ENCODE data around the gene SCRN1. TPM values are rescaled to one million over a fixed set of nuclear protein-coding genes. Genes with fewer than 3 reads are reported as not detected.

The SCRN1 gene
- total RNA-seq, 1 experiment from 2014 or later = 81.6 TPM

DNA sequence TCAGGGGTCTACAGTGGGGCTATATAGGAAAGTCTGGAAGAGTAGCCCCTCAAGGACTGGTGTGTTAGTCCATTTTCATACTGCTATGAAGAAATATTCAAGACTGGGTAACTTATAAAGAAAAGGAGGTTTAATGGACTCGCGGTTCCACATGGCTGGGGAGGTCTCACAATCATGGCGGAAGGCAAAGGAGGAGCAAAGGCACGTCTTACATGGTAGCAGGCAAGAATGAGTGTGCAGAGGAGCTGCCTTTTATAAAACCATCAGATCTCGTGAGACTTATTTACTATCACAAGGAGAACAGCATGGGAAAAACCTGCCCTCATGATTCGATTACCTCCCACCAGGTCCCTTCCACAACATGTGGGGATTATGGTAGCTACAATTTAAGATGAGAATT is 33.9 kb upstream of the SCRN1 start:
- no peak overlapping the region for H3K27ac ChIP-seq
- peaks cover 17% of the 10 kb centered on the region for H3K4me1 ChIP-seq (replicated peaks)
- H3K9me3 ChIP-seq (replicated peaks) = no peaks in the 10 kb centered on the region
- no peak overlapping the region for H3K4me3 ChIP-seq
- peaks cover 3% of the 10 kb centered on the region; the same call in 1 of the 2 replicates for H3K36me3 ChIP-seq
- no peaks in the 10 kb centered on the region for H3K27me3 ChIP-seq (replicated peaks)
- DNase-seq (ENCODE audit: low read depth in 1 of 2, low spot score in 2 of 2) = no peak

DNA sequence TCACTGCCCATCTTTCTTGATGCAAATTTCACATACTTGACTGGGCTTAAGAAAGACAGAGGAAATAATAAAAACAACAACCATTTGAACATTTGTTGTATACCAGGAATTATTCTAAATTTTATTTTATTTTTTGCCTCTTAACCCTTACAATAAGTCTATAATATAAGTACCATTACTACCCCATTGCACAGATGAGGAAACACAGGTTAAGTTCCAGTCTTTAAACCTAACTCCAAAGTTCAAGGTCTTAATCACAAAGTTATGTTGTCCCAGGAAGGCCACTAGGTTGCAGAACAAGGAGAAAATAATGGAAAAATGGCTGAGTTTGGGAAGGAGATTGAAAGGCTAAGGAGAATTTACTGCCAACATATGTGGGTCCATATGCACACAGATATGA is 33.4 kb upstream of the SCRN1 start:
- Histone ChIP-seq H3K9me3 (replicated peaks) (no peaks in the 10 kb centered on the region), H3K36me3 (0 out of 2 replicates have a peak, but pooled peaks cover 6% of the 10 kb centered on the region), H3K27me3 (replicated peaks) (no peaks in the 10 kb centered on the region), H3K27ac (no peak overlapping the region), H3K4me1 (replicated peaks) (peaks cover 17% of the 10 kb centered on the region), H3K4me3 (no peak overlapping the region)
- DNase-seq (ENCODE audit: low read depth in 1 of 2, low spot score in 2 of 2) = no peak

DNA sequence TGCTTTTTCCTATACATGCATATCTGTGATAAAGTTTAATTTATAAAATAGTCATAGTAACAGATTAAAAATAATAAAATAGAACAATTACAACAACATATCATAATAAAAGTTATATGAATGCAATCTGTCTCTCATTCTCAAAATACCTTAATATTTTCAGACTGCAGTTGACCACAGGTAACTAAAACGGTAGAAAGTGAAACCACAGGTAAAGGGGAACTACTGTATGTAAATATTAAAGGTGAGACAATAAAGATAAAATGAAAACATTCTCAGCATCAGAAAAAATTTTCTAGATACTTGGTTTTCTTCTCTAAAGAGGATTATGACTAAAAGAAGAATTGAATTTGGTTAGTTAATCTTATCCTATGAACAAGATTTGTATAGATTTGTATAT is 30.9 kb upstream of the SCRN1 start:
- Histone ChIP-seq H3K9me3 (replicated peaks) (no peaks in the 10 kb centered on the region), H3K27me3 (replicated peaks) (no peaks in the 10 kb centered on the region), H3K27ac (no peak overlapping the region), H3K4me1 (replicated peaks) (peaks cover 5% of the 10 kb centered on the region), H3K4me3 (no peak overlapping the region), H3K36me3 (0 out of 2 replicates have a peak, but pooled peaks cover 6% of the 10 kb centered on the region)
- no peak for DNase-seq (ENCODE audit: low read depth in 1 of 2, low spot score in 2 of 2)

DNA sequence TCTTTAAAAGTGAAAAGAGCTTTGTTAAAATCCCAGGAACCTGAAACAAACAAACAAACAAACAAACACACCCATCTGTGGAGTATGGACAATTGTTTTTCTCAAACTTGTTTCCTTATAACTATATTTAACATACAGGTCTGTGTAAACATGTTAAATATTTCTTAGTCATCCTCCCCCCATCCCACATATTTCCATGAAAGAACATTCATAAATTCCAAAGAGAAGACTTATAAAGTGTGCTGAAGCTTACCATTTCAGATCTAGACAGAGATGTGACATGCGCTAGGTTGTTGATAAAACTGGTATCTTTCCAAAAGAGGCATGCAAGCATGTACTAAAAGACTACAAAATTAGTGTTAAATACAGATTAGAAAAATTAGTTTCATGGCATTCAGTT is 30.4 kb upstream of the SCRN1 start:
- Histone ChIP-seq H3K27ac (no peak overlapping the region), H3K36me3 (0 out of 2 replicates have a peak, but pooled peaks cover 6% of the 10 kb centered on the region), H3K9me3 (replicated peaks) (no peaks in the 10 kb centered on the region), H3K4me1 (replicated peaks) (no peaks in the 10 kb centered on the region), H3K27me3 (replicated peaks) (no peaks in the 10 kb centered on the region), H3K4me3 (no peak overlapping the region)
- no peak for DNase-seq (ENCODE audit: low read depth in 1 of 2, low spot score in 2 of 2)

DNA sequence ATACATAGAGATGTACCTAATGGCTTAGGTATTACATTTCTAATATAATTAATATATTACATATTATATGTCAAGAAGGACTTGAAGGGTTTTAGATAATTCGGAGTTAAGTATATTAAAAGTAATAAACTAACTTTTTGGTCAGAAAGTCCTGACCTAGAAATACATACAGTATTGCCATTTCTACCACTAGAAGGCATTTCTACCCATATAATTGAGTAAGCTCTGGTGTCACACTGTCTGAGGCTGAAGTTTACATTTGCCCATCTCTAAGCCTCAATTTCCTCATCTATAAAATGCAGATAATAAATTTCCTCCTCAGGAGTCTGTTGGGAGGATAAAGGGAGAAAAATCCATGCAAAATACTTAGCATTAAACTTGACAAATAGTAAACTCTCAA is 29.8 kb upstream of the SCRN1 start:
- DNase-seq (ENCODE audit: low read depth in 1 of 2, low spot score in 2 of 2) = no peak
- H3K9me3 ChIP-seq (replicated peaks) = no peaks in the 10 kb centered on the region
- H3K4me3 ChIP-seq = no peak overlapping the region
- H3K4me1 ChIP-seq (replicated peaks) = no peaks in the 10 kb centered on the region
- H3K27ac ChIP-seq = no peak overlapping the region
- H3K27me3 ChIP-seq (replicated peaks) = no peaks in the 10 kb centered on the region
- H3K36me3 ChIP-seq = 0 out of 2 replicates have a peak, but pooled peaks cover 6% of the 10 kb centered on the region

DNA sequence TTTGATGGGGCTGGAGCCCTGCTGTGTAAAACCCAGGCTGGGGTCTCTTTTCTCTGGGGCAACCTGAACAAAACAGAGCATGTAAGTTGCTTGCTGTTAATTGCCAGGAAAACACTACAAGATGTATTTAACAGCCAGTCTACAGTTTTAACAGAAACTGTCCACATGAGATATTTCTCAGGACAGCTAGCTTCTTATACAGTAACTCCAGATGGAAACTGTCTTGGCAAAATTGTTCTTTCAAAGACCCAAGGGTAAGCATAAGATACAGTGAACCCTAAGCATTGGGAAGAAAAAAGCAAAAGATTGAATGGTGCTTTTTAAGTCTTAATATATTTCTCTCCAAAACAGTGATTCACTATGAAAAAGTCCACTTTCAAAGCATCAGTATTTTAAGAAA is 28.9 kb upstream of the SCRN1 start:
- no peaks in the 10 kb centered on the region for H3K4me1 ChIP-seq (replicated peaks)
- H3K4me3 ChIP-seq = no peak overlapping the region
- H3K36me3 ChIP-seq = 0 out of 2 replicates have a peak, but pooled peaks cover 6% of the 10 kb centered on the region
- H3K9me3 ChIP-seq (replicated peaks) = no peaks in the 10 kb centered on the region
- H3K27ac ChIP-seq = no peak overlapping the region
- no peak for DNase-seq (ENCODE audit: low read depth in 1 of 2, low spot score in 2 of 2)
- no peaks in the 10 kb centered on the region for H3K27me3 ChIP-seq (replicated peaks)

DNA sequence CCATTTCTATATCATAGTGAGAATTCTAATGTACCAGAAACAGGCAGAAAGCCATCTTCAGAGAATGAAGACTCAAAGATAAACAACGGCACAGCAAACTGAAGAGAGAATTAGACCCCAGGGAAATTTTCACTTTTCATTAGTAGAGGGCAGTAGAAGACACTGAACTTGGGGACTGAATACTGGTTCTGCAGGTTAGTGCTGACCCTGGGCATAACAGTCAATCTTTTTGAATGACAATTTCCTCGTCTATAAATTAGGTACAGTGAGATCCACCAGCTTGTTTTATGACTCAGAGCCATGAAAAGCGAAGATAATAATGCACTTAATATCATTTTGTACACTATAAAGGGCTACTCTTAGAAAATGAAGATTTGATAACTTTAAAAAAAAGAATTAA is 23.2 kb upstream of the SCRN1 start:
- no peak overlapping the region for H3K4me3 ChIP-seq
- H3K27me3 ChIP-seq (replicated peaks) = no peaks in the 10 kb centered on the region
- no peaks in the 10 kb centered on the region for H3K9me3 ChIP-seq (replicated peaks)
- no peak for DNase-seq (ENCODE audit: low read depth in 1 of 2, low spot score in 2 of 2)
- H3K27ac ChIP-seq = no peak overlapping the region
- H3K36me3 ChIP-seq = no peaks in the 10 kb centered on the region
- H3K4me1 ChIP-seq (replicated peaks) = no peaks in the 10 kb centered on the region

DNA sequence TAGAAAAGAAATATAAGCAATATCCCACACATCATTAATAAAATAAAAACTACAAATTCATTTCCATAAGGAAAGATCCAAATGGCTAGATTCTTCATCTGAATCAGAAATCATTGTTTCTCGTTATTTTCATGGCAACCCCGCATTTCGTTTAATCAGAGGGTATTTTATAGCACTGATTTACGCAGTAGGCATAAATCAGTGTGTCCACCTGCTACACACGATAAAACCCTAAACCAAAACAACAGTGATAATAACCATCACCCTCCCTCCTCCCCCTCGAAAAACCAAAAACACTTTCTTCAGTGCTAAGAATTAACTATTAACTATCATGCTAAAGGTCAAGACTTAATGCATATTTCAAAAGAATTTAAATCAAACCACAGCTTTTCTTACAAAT is 20.4 kb upstream of the SCRN1 start:
- no peak for DNase-seq (ENCODE audit: low read depth in 1 of 2, low spot score in 2 of 2)
- Histone ChIP-seq H3K4me3 (no peak overlapping the region), H3K36me3 (no peaks in the 10 kb centered on the region), H3K27me3 (replicated peaks) (no peaks in the 10 kb centered on the region), H3K27ac (no peak overlapping the region), H3K4me1 (replicated peaks) (no peaks in the 10 kb centered on the region), H3K9me3 (replicated peaks) (no peaks in the 10 kb centered on the region)

DNA sequence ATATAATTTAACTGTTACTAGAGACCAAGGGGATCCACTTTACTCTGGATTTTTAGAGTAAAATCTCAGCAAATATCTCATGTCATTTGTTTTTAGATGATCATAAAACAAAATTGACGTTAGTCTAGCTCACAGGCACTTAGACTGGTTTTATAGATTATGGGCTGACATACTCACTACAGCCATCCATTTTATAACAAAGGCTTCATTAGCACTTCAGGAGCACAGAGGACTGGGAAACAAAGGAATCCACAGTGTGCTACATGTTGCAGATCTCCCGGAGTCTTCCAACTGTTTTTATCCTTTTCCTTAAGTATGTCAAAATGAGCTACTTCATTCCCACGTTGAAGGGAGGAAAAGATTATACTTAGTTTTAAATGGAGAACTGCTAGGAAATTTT is 15.9 kb upstream of the SCRN1 start:
- Histone ChIP-seq H3K9me3 (replicated peaks) (no peaks in the 10 kb centered on the region), H3K4me1 (replicated peaks) (peaks cover 7% of the 10 kb centered on the region), H3K4me3 (no peak overlapping the region), H3K27me3 (replicated peaks) (no peaks in the 10 kb centered on the region), H3K36me3 (no peaks in the 10 kb centered on the region), H3K27ac (no peak overlapping the region)
- no peak for DNase-seq (ENCODE audit: low read depth in 1 of 2, low spot score in 2 of 2)

DNA sequence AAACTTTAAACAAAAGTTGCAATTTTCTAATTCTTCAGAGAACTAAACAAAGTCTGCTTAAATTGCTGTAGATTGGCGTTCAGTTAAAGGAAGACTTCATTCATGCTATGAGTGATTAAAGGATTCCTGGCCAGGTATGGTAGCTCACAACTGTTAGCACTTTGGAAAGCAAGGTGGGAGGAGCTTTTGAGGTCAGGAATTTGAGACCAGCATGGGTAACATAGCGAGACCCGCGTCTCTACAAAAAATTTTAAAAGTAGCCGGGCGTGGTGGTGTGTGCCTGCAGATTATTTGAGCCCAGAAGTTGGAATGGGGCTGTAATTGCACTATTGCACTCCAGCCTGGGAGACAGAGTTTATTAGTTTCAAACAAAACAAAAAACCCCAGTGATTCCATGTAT is 13.5 kb upstream of the SCRN1 start:
- Histone ChIP-seq H3K4me3 (no peak overlapping the region), H3K27ac (no peak overlapping the region), H3K36me3 (no peaks in the 10 kb centered on the region), H3K27me3 (replicated peaks) (no peaks in the 10 kb centered on the region), H3K9me3 (replicated peaks) (no peaks in the 10 kb centered on the region), H3K4me1 (replicated peaks) (peaks cover 7% of the 10 kb centered on the region)
- DNase-seq (ENCODE audit: low read depth in 1 of 2, low spot score in 2 of 2) = no peak

DNA sequence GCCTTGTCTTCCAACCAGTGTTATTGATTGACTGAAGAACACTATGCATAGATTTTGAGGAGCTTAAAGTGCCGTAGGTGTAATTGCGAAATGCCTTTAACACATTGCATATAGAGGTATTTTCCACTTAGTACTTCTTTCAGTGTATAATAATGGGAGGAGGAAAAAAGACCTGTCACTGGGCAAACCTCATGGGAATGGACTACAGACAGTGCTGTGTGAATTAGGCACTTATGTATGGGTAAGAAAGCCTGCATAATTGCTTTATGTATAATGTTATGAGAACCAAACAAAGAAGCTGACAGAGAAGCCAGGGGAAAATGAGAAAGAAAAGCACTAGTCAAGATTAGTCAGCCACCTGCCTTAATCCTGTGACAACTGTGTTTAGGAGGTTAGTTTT is 12.4 kb upstream of the SCRN1 start:
- no peak overlapping the region for H3K27ac ChIP-seq
- H3K4me3 ChIP-seq = no peak overlapping the region
- H3K36me3 ChIP-seq = no peaks in the 10 kb centered on the region
- H3K4me1 ChIP-seq (replicated peaks) = peaks cover 7% of the 10 kb centered on the region
- no peak for DNase-seq (ENCODE audit: low read depth in 1 of 2, low spot score in 2 of 2)
- H3K9me3 ChIP-seq (replicated peaks) = no peaks in the 10 kb centered on the region
- no peaks in the 10 kb centered on the region for H3K27me3 ChIP-seq (replicated peaks)

DNA sequence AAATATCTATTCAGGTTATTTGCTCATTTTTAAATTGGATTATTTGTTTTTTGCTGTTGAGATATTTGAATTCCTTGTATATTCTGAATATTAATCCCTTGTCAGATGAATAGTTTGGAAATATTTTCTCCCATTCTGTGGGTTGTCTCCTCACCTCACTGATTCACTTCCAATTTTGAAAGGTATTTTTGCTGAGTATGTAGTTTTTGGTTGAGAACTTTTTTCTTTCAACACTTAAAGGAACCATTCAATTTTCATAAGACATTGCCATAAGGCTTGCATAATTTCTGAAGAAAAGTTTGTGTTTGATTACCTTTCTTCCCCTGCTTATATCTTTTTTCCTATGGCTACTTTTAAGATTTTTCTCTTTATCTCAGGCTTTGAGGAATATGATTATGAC is 8.9 kb upstream of the SCRN1 start:
- no peaks in the 10 kb centered on the region for H3K27me3 ChIP-seq (replicated peaks)
- H3K4me1 ChIP-seq (replicated peaks) = peaks cover 7% of the 10 kb centered on the region
- H3K27ac ChIP-seq = no peak overlapping the region
- no peak overlapping the region for H3K4me3 ChIP-seq
- H3K36me3 ChIP-seq = no peaks in the 10 kb centered on the region
- H3K9me3 ChIP-seq (replicated peaks) = no peaks in the 10 kb centered on the region
- no peak for DNase-seq (ENCODE audit: low read depth in 1 of 2, low spot score in 2 of 2)

DNA sequence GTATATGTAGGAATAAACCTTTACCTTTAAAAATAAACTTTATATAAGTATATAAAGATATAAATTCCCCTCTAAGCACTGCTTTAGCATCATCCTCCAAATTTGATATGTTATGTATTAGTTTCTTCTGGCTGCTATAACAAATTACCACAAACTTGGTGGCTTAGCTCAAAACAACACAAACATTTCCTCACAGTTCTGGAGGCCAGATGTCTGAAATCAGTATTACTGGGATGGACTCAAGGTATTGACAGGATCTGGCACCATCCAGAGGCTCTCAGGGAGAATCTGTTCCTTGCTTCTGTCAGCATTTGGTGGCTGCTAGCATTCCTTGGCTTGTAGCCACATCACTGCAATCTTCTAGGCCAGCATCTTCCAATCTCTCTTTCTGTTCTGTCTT is 6.7 kb upstream of the SCRN1 start:
- DNase-seq (ENCODE audit: low read depth in 1 of 2, low spot score in 2 of 2) = no peak
- H3K4me1 ChIP-seq (replicated peaks) = peaks cover 6% of the 10 kb centered on the region
- H3K27me3 ChIP-seq (replicated peaks) = no peaks in the 10 kb centered on the region
- H3K4me3 ChIP-seq = no peak overlapping the region
- H3K27ac ChIP-seq = no peak overlapping the region
- no peaks in the 10 kb centered on the region for H3K36me3 ChIP-seq
- no peaks in the 10 kb centered on the region for H3K9me3 ChIP-seq (replicated peaks)

DNA sequence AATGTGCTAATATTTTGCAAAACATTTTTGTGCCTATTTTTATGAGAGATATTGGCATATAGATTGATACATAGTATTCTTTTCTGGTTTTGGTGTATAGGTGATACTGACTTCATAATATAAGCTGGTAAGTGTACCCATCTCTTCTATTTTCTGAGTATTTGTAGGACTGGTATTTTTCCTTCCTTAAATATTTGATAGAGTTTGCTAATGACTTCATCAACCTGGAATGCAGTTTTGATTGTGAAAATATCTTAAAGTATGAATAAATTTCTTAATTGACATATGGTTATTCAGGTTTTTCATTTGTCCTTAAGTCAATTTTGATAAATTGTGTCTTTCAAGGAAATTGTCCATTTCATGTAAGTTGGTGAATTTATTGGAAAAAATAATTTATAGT is 6.1 kb upstream of the SCRN1 start:
- H3K9me3 ChIP-seq (replicated peaks) = no peaks in the 10 kb centered on the region
- no peaks in the 10 kb centered on the region for H3K36me3 ChIP-seq
- no peak overlapping the region for H3K4me3 ChIP-seq
- DNase-seq (ENCODE audit: low read depth in 1 of 2, low spot score in 2 of 2) = no peak
- H3K27me3 ChIP-seq (replicated peaks) = no peaks in the 10 kb centered on the region
- H3K27ac ChIP-seq = no peak overlapping the region
- no peaks in the 10 kb centered on the region for H3K4me1 ChIP-seq (replicated peaks)

DNA sequence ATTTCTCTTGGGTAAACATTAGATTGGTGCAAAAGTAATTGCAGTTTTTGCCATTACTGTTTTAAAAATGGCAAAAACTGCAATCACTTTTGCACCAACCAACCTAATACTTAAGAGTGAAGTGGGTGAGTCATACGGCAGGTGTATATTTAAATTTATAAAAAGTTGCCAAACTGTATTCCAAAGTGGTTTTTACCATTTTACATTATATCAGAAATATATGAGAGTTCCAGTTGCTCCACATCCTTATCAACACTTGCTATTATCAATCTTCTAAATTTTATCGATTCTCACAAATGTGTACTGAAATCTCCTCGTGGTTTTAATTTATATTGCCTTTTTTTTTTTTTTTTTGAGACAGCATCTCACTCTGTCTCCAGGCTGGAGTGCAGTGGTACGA is 3.5 kb upstream of the SCRN1 start:
- Histone ChIP-seq H3K9me3 (replicated peaks) (0 out of 2 replicates have a peak, but pooled peaks cover 3% of the 10 kb centered on the region), H3K27ac (no peak overlapping the region), H3K27me3 (replicated peaks) (no peaks in the 10 kb centered on the region), H3K4me1 (replicated peaks) (peaks cover 15% of the 10 kb centered on the region), H3K36me3 (peaks cover 12% of the 10 kb centered on the region), H3K4me3 (no peak overlapping the region)
- no peak for DNase-seq (ENCODE audit: low read depth in 1 of 2, low spot score in 2 of 2)
